Activated T-cell treated with anti-CD3 and anti-CD28 coated beads for 48 hours (primary cell): ENCODE data around the gene DSCAML1.
"Not testable (repeated sequence)": the region's sequence is repeated elsewhere in the genome, so short reads cannot be mapped to it uniquely, and the experiment has no call there.

ENCODE experiments used
- DNase-seq: peaks from one replicate; pipeline ENCODE4 v3.0.0-alpha.2; 2020; ENCODE audit warnings: low read depth

DSCAML1 gene

DNA sequence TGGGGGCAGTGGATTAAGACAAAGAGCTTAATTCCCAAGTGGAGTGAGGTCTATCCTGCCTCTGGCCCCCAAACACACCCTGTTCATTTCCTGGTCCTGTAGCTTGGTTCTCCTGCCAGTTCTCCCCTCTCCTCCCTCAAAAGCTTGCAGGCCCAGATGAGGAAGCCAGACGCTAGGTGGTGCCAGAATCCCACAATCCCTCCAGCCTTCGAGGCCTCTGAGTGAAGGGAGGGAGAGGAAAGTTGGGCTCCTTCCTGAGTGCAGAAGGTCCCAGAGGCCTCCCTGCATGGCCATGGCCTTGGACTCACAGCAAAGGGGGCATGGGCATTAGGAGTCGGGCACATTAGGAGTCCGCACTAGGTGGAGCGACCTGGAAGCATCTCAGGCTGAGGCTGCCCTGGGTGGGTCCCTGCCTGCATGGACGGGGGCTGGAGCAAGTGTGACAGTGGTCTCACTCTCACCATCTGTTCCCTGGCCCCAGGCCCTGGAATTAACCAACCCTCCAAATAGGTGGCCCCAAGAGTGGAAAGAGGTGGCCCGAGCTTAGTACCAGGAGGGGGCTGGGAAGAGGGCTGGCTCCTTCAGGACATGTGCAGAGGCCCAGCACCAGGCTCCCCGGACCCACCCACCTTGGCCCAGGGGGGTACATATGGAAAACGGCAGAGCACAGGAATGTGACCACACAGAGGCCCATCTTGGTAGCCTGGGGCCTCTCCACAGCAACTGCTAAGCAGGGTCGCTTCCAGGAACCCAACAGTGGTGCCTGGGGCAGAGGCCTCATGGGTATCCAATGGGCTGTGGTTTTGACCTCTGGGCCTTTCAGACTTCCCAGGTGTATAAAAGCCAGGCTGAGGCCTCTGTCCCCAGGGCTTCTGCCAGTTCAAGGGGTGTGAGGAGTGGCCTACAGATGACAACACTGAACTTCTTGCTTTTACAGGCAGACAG, 22.4 kb upstream of the DSCAML1 start:
- DNase-seq = no peak

GRCh38 chr11:117818041-117818873, 21.2 kb upstream of the DSCAML1 start:
- DNase-seq = no peak

- DNase-seq = peak; percentile 88
These were observed 20.5 kb upstream of the DSCAML1 start for GRCh38 chr11:117817368-117818040.

DNA sequence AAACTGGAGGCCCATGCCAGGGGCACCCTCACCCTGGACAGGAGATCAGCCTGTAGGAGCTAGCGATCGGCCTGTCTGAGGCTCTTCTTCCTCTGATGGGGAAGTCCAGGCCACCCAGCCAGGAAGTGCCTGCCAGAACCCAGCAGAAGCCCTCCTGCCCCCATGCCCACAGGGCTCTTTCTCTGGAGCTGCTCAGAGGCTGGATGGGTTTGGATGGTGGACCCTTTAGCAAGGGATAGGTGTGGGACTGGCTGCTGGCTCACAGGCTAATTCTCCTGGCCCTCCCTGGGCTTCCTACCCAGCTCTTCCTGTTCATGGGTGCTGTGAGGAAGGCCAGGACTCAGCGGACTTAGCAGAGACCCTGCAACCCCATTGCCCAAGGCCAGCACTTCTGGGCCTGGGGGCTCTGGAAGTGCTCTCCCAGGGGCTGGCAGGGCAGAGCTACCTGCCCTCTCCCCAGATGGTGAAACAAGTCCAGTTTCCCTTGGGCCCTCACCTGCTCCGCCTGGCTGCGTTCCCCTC, 19.9 kb upstream of the DSCAML1 start:
- no peak for DNase-seq

GRCh38 chr11:117816151-117816741, 19.2 kb upstream of the DSCAML1 start:
- no peak for DNase-seq

DNA sequence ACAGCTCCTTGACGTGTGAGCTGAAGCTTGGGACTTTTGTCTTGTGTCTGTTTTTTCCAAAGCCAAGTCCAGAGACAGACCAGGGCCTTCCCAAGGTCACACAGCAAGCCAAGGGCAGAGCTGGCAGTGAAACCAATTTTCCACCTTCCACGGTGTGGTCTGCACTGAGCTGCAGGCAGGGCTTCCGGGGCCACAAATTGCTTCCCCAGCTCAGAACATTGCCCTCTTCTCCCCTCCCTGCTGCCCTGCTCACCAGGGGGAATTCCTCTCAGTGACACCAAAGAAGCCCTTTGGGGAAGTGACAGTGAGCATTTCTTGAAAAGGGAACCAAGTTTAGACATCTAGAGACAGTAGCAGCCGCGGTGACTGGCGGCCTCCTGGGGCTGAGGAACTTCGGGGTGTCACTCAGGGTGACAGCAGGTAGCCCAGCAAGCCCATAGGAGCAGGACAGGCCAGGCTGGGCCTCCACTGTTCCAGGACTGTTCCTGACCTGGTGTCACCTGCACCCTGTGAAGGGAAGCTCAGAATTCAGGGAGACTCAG, 18.3 kb upstream of the DSCAML1 start:
- DNase-seq = peak; percentile 55

- peak; percentile 71 for DNase-seq
These were observed 17.8 kb upstream of the DSCAML1 start for GRCh38 chr11:117814766-117815261.

DNA sequence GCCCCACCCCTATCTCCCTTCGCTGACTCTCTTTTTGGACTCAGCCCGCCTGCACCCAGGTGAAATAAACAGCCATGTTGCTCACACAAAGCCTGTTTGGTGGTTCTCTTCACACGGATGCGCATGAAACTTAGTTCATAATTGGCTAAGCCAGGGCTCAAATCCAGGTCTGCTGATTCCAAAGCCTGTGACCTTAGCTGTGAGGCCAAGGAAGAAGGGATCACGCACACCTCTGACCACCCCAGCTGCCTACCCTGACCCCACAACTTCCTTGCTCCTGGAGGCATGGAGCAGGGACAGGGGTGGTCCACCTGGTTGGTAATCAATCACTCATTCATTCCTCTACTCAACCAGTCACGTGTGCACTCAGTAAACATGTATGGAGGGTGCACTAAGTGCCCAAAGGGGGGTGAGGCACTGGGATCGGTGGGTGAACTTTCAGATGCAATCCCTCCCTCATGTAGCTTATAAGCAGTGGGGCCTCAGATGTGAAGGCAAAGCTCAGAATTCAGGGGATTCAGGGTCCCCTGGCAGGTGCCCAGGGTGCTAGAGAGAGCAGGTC, 17.3 kb upstream of the DSCAML1 start:
- no peak for DNase-seq

DNA sequence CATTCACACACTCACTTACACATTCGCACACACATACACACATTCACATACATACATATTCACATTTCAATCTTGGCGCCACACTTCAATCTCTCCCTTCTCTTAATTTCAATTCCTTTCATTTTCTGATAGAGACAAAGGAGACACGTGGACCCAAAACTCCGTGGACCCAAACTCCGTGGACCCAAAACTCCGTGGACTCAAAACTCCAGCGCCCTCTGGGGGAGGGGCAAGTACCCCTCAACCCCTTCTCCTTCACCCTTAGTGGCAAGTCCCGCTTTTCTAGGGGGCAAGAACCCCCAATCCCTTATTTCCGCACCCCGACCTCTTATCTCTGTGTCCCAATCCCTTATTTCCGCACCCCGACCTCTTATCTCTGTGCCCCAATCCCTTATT, 13.0 kb upstream of the DSCAML1 start:
- not testable (repeated sequence) for DNase-seq

GRCh38 chr11:117809236-117810055, 12.4 kb upstream of the DSCAML1 start:
- DNase-seq = peak; percentile 51

GRCh38 chr11:117808784-117809183, 11.8 kb upstream of the DSCAML1 start:
- DNase-seq = no peak

DNA sequence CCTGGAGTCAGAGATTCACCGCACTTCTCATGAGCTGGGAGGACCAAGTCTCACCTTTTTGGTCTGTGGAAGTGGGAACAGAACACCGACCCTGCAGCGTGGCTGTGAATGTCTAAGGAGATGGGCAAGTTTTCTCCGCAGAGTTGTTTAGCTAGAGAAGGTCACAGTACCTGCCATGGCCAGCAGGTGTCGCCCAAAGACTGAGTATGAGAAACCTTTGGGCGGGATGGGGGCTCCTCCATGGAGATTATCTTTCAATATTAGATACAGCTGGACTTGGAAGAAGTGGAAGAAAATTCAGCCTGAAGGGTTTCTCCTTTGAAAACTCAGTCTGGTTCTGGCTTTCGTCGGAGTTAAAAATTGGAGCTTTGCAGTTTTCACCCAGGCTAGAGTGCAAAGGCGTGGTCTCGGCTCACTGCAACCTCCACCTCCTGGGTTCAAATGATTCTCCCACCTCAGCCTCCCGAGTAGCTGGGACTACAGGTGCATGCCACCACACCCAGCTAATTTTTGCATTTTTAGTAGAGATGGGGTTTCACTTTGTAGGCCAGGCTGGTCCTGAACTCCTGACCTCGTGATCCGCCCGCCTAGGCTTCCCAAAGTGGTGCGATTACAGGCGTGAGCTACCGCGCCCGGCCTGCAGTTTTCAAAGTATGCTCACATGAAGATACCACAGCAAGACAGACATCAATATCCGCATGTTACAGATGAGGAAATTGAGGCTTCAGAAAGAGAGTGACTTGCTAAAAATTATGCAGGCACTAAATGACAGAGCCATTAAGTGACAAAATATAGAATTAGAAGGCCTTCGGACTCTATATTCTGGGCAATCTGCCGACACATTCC, 10.7 kb upstream of the DSCAML1 start:
- peak; percentile 60 for DNase-seq

DNA sequence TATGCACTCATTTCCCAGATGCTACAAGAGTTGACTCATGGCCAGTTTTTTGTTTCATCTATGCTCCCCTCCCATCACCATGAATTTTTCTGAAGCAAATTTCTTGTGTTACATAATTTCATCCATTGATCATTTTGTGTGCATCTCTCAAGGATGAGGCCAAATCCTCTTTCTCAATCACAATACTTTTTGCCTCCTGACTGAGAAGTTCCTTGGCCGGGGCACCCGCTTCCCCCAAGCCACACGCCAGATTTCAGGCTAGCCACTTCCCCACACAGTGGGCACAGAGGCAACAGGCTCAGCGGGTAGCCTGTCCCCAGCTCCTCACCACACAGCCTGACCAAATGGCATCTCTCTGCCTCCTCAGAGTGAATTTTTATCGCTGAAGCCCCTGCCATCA, 9.8 kb upstream of the DSCAML1 start:
- no peak for DNase-seq

GRCh38 chr11:117805045-117805444, 8.0 kb upstream of the DSCAML1 start:
- no peak for DNase-seq

- no peak for DNase-seq
These were observed 6.9 kb upstream of the DSCAML1 start for GRCh38 chr11:117803896-117804295.

- no peak for DNase-seq
These were observed 2.6 kb upstream of the DSCAML1 start for GRCh38 chr11:117799634-117800033.

DNA sequence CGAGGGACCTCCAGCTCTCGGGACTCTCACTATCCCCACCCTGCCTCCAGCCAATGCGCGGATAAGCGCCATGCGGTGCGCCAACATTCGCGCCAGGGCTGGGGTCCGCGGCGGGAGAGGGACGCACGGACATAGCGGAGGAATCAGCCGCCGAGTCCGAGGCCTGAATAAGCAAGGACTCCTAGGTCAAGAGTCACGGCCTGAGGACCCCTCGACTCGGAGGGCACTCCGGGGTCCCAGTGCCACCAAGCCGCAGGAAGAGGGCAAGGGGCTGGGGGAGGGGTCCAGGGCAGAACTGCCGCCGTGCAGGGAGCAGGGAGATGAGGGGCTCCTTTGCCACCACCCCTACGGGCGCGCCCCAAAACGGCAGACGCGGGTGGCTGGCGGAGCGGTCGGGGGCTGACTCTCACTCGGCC, 552 bp downstream of the DSCAML1 start:
- no peak for DNase-seq

DNA sequence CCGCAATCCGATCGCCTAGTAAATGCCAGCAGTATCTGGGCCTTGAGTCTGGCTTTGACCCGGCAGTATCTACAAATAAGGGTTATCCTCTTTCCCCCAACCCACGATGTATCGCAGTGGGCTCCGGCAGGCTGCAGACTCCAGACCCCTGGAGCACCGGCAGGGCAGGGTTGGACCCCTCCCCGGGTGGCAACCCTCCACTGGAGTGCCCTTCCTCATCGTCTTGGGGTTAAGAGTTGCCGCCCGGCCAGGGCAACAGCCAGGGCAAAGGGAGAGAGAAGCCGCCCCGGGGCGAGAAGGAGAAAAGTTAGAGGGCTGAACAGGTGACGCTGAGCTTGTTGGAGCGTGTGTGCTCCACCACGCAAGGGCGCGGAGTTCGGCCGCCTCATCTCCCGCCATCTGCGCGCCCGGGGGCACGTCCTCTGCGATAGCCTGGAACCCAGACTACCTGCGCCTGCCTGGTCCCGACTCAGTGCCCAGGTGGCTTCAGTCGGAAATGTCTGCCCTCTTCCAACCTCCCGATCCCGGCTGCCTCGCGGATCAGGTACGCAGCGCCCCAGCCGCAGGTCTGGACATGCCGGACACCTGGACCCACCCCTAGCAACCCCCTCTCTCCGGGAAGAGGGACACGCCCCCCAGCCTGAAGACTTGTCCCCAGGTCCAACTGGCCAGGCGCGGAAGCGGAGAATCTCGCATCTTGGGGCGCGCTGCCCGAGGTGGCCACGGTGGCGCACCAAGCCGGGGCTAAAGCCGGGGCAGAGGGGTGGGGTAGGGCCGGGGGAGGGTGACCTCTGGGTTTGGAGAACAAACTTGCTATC, 1.2 kb downstream of the DSCAML1 start:
- DNase-seq = no peak
